HG03571 (cell line): ENCODE measurements around the gene PTPRD.

ENCODE experiments used
- ATAC-seq: cut with Tn5 transposase; IDR thresholded peaks from one replicate; pipeline ENCODE4 v1.9.1; 2021; ENCODE audit not compliant: unreplicated experiment

Gene PTPRD

GRCh38 chr9:10062629-10063395, 550.0 kb downstream of the PTPRD start:
- ATAC-seq, result no peak

GRCh38 chr9:10059044-10059443, 553.8 kb downstream of the PTPRD start:
- no peak for ATAC-seq

GRCh38 chr9:10055886-10056395, 556.9 kb downstream of the PTPRD start:
- no peak for ATAC-seq

- no peak for ATAC-seq
Observed at GRCh38 chr9:10054456-10054855, 558.3 kb downstream of the PTPRD start.

GRCh38 chr9:10052916-10053315, 559.9 kb downstream of the PTPRD start:
- no peak for ATAC-seq

GRCh38 chr9:10052181-10052580, 560.6 kb downstream of the PTPRD start:
- ATAC-seq, result no peak

- no peak for ATAC-seq
Observed at GRCh38 chr9:10050016-10050415, 562.8 kb downstream of the PTPRD start.

GRCh38 chr9:10048994-10049393, 563.8 kb downstream of the PTPRD start:
- no peak for ATAC-seq

GRCh38 chr9:10045598-10045997, 567.2 kb downstream of the PTPRD start:
- ATAC-seq, result no peak

- ATAC-seq, result no peak
Observed at GRCh38 chr9:10041726-10042229, 571.0 kb downstream of the PTPRD start.

GRCh38 chr9:10036095-10036494, 576.7 kb downstream of the PTPRD start:
- no peak for ATAC-seq

GRCh38 chr9:10032166-10032565, 580.6 kb downstream of the PTPRD start:
- ATAC-seq, result no peak

GRCh38 chr9:10026443-10026984, 586.3 kb downstream of the PTPRD start:
- no peak for ATAC-seq

GRCh38 chr9:10015755-10016154, 597.0 kb downstream of the PTPRD start:
- ATAC-seq, result no peak

- ATAC-seq, result no peak
Observed at GRCh38 chr9:10014889-10015288, 597.9 kb downstream of the PTPRD start.

GRCh38 chr9:10009401-10009800, 603.4 kb downstream of the PTPRD start:
- no peak for ATAC-seq

- ATAC-seq, result no peak
Observed at GRCh38 chr9:10008101-10008799, 604.6 kb downstream of the PTPRD start.

GRCh38 chr9:10007356-10007755, 605.4 kb downstream of the PTPRD start:
- no peak for ATAC-seq

GRCh38 chr9:10005206-10005605, 607.6 kb downstream of the PTPRD start:
- ATAC-seq, result no peak

- no peak for ATAC-seq
Observed at GRCh38 chr9:10003047-10003446, 609.8 kb downstream of the PTPRD start.

GRCh38 chr9:10000669-10001068, 612.1 kb downstream of the PTPRD start:
- ATAC-seq, result no peak
